CD4-positive, alpha-beta memory T cell (primary cell): Measurements from ENCODE around the gene ZNF138. TPM values are rescaled to one million over a fixed set of nuclear protein-coding genes. Genes with fewer than 3 reads are reported as not detected.
"Not testable (repeated sequence)": the region's sequence is repeated elsewhere in the genome, so short reads cannot be mapped to it uniquely, and the experiment has no call there.

Experiments used
- CTCF ChIA-PET: fragments of 350-600 bp; sonication (Branson Sonifier 250); formaldehyde crosslinking; loops from one replicate; lab custom pipeline; 2021; ENCODE audit warnings: inconsistent platforms; ENCODE audit not compliant: partially characterized antibody; lab: Charles Lee
- POLR2A ChIA-PET: fragments of 350-600 bp; sonication (Branson Sonifier 250); formaldehyde crosslinking; loops from one replicate; lab custom pipeline; 2021; ENCODE audit not compliant: partially characterized antibody; lab: Charles Lee
- DNase-seq, 5 donors: peaks; one replicate each; pipeline versions ENCODE4 v3.0.0 to v3.0.0-alpha.2; 2020 to 2022; ENCODE audit warnings: mixed read lengths in 1 of 5
- H3K27ac ChIP-seq: one replicate; pipeline ENCODE4 v1.7.0; 2013; ENCODE audit warnings: low read depth, low read length
- H3K27me3 ChIP-seq: 2 replicates; pipeline ENCODE4 v1.7.0; 2013; ENCODE audit warnings: mild to moderate bottlenecking, low read length, moderate library complexity; ENCODE audit not compliant: insufficient read depth
- H3K36me3 ChIP-seq: 2 replicates; pipeline ENCODE4 v1.7.0; 2013; ENCODE audit warnings: mild to moderate bottlenecking, low read length, moderate library complexity; ENCODE audit not compliant: insufficient read depth
- H3K4me1 ChIP-seq: 2 replicates; pipeline ENCODE4 v1.7.0; 2013; ENCODE audit warnings: mild to moderate bottlenecking, low read length, moderate library complexity; ENCODE audit not compliant: insufficient read depth
- H3K4me3 ChIP-seq, 2 donors: one replicate each; pipeline ENCODE4 v1.7.0; 2013; ENCODE audit warnings: low read length in 2 of 2, mild to moderate bottlenecking in 1 of 2
- H3K9me3 ChIP-seq, 2 donors: one replicate each; pipeline ENCODE4 v1.7.0; 2013; ENCODE audit warnings: low read length in 2 of 2, control low read depth in 1 of 2; ENCODE audit not compliant: control insufficient read depth in 1 of 2
- H3K27ac Mint-ChIP-seq, 7 donors: one replicate each; pipeline ENCODE4 v1.8.0; 2020 to 2021; ENCODE audit warnings: mixed read lengths in 7 of 7, mild to moderate bottlenecking in 6 of 7, inconsistent platforms in 3 of 7, moderate library complexity in 3 of 7
- H3K27me3 Mint-ChIP-seq, 2 donors: one replicate each; pipeline ENCODE4 v1.8.0; 2020 to 2021; ENCODE audit warnings: mixed read lengths in 2 of 2
- H3K36me3 Mint-ChIP-seq, 2 donors: one replicate each; pipeline ENCODE4 v1.8.0; 2020 to 2021; ENCODE audit warnings: mixed read lengths in 2 of 2, inconsistent platforms in 1 of 2, mild to moderate bottlenecking in 1 of 2
- H3K4me1 Mint-ChIP-seq, 4 donors: one replicate each; pipeline ENCODE4 v1.8.0; 2020 to 2021; ENCODE audit warnings: mixed read lengths in 4 of 4, mild to moderate bottlenecking in 1 of 4
- H3K4me3 Mint-ChIP-seq, 8 donors: one replicate each; pipeline ENCODE4 v1.8.0; 2020 to 2021; ENCODE audit warnings: mixed read lengths in 8 of 8, mild to moderate bottlenecking in 7 of 8, moderate library complexity in 6 of 8, inconsistent platforms in 3 of 8
- H3K9me3 Mint-ChIP-seq, 8 donors: one replicate each; pipeline ENCODE4 v1.8.0; 2020 to 2021; ENCODE audit warnings: mixed read lengths in 8 of 8, mild to moderate bottlenecking in 5 of 8, inconsistent platforms in 3 of 8, moderate library complexity in 1 of 8
- intact Hi-C: fragments of 100-400 bp; cut with micrococcal nuclease; formaldehyde crosslinking; loops from one replicate; pipeline ENCODE4 v1.15.1; 2023
- polyA plus RNA-seq, 2 donors: library from polyadenylated mRNA; unstranded; fragments of 300-500 nt; fragmentation: Illumina TruSeq; gene quantifications; one replicate each; pipeline ENCODE4 v1.2.3, GENCODE V29; 2021
- total RNA-seq, 2 experiments: library from RNA; stranded (reverse); gene quantifications; one replicate each; pipeline ENCODE4 v1.2.3, GENCODE V29; 2021

ZNF138 gene
- total and polyA plus RNA-seq, 4 experiments from 2014 or later = 12.1 to 15.3 (median 13.9) TPM

- H3K27me3 ChIP-seq, H3K9me3 ChIP-seq, intact Hi-C loops, H3K27ac Mint-ChIP-seq, H3K27ac ChIP-seq, POLR2A ChIA-PET, H3K4me1 Mint-ChIP-seq, H3K27me3 Mint-ChIP-seq, CTCF ChIA-PET, DNase-seq, H3K4me3 ChIP-seq, H3K4me1 ChIP-seq, H3K4me3 Mint-ChIP-seq, H3K36me3 ChIP-seq: not testable (repeated sequence)
- Mint-ChIP-seq H3K36me3 (peaks cover 20 to 33% of the 10 kb centered on the region in 2 donors), H3K9me3 (peaks cover 0 to 60% (median 46%) of the 10 kb centered on the region in 8 donors)
Measured at GRCh38 chr7:64835856-64836255, 41.6 kb downstream of the ZNF138 start.

- peaks cover 0 to 11% of the 10 kb centered on the region in 2 donors for H3K36me3 Mint-ChIP-seq
Measured at GRCh38 chr7:64838051-64838450, 43.8 kb downstream of the ZNF138 start.

GRCh38 chr7:64838691-64839090 is 44.5 kb downstream of the ZNF138 start:
- CTCF ChIA-PET = no interaction called here
- peaks cover 0 to 47% (median 23%) of the 10 kb centered on the region in 8 donors for H3K9me3 Mint-ChIP-seq

More at GRCh38 chr7:64838051-64838450, 43.8 kb downstream of the ZNF138 start:
- POLR2A ChIA-PET, H3K27ac Mint-ChIP-seq, H3K27ac ChIP-seq, H3K4me3 Mint-ChIP-seq, intact Hi-C loops, H3K4me1 Mint-ChIP-seq, H3K4me1 ChIP-seq, CTCF ChIA-PET, H3K27me3 ChIP-seq, H3K9me3 ChIP-seq, DNase-seq, H3K4me3 ChIP-seq, H3K27me3 Mint-ChIP-seq, H3K36me3 ChIP-seq: not testable (repeated sequence)
- H3K9me3 Mint-ChIP-seq = peaks cover 0 to 49% (median 26%) of the 10 kb centered on the region in 8 donors

GRCh38 chr7:64839910-64840309 is 45.7 kb downstream of the ZNF138 start:
- Histone ChIP-seq H3K4me3 (no peak overlapping the region), H3K27me3 (no peaks in the 10 kb centered on the region), H3K27ac (no peak overlapping the region), H3K36me3 (no peaks in the 10 kb centered on the region), H3K4me1 (no peaks in the 10 kb centered on the region), H3K9me3 (no peaks in the 10 kb centered on the region)
- H3K9me3 Mint-ChIP-seq = peaks cover 0 to 41% (median 15%) of the 10 kb centered on the region in 8 donors
- intact Hi-C loops = no loop called here
- CTCF ChIA-PET = no interaction called here
- H3K4me3 Mint-ChIP-seq = no peak overlapping the region
- H3K36me3 Mint-ChIP-seq = peaks cover 0 to 11% of the 10 kb centered on the region in 2 donors
- H3K27ac Mint-ChIP-seq = no peak overlapping the region
- POLR2A ChIA-PET = no interaction called here
- H3K27me3 Mint-ChIP-seq = no peaks in the 10 kb centered on the region
- no peak for DNase-seq
- peaks cover 0 to under 1% (median 0%) of the 10 kb centered on the region in 4 donors for H3K4me1 Mint-ChIP-seq

More at GRCh38 chr7:64838691-64839090, 44.5 kb downstream of the ZNF138 start:
- H3K36me3 ChIP-seq = no peaks in the 10 kb centered on the region
- no peak overlapping the region for H3K27ac Mint-ChIP-seq
- no peaks in the 10 kb centered on the region for H3K4me1 ChIP-seq
- H3K4me1 Mint-ChIP-seq = no peaks in the 10 kb centered on the region
- H3K4me3 ChIP-seq = no peak overlapping the region
- H3K27ac ChIP-seq = no peak overlapping the region
- intact Hi-C loops = no loop called here
- peak overlapping the region in 1 of 8 donors; percentile 10 for H3K4me3 Mint-ChIP-seq
- H3K9me3 ChIP-seq = peaks cover 0 to 2% of the 10 kb centered on the region in 2 donors
- H3K36me3 Mint-ChIP-seq = peaks cover 0 to 10% of the 10 kb centered on the region in 2 donors
- H3K27me3 Mint-ChIP-seq = no peaks in the 10 kb centered on the region
- no peaks in the 10 kb centered on the region for H3K27me3 ChIP-seq
- POLR2A ChIA-PET = no interaction called here
- DNase-seq = no peak

GRCh38 chr7:64849250-64849923 is 55.2 kb downstream of the ZNF138 start:
- intact Hi-C loops = no loop called here

GRCh38 chr7:64849924-64850499 is 55.8 kb downstream of the ZNF138 start:
- ChIA-PET POLR2A (no interaction called here), CTCF (no interaction called here)
- Mint-ChIP-seq H3K27me3 (no peaks in the 10 kb centered on the region), H3K36me3 (peaks cover 3 to 10% of the 10 kb centered on the region in 2 donors), H3K9me3 (peaks cover 2 to 39% (median 10%) of the 10 kb centered on the region in 8 donors), H3K27ac (no peak overlapping the region), H3K4me3 (no peak overlapping the region), H3K4me1 (peaks cover 0 to under 1% (median 0%) of the 10 kb centered on the region in 4 donors)
- no peak for DNase-seq
- no peaks in the 10 kb centered on the region for H3K9me3 ChIP-seq
- H3K27ac ChIP-seq = no peak overlapping the region
- H3K4me1 ChIP-seq = no peaks in the 10 kb centered on the region
- H3K4me3 ChIP-seq = no peak overlapping the region
- intact Hi-C loops = no loop called here
- no peaks in the 10 kb centered on the region for H3K27me3 ChIP-seq
- H3K36me3 ChIP-seq = no peaks in the 10 kb centered on the region

More at GRCh38 chr7:64849250-64849923, 55.2 kb downstream of the ZNF138 start:
- H3K4me3 Mint-ChIP-seq = no peak overlapping the region
- ChIA-PET CTCF (no interaction called here), POLR2A (no interaction called here)
- no peaks in the 10 kb centered on the region for H3K4me1 ChIP-seq
- peaks cover 2 to 39% (median 11%) of the 10 kb centered on the region in 8 donors for H3K9me3 Mint-ChIP-seq
- no peak overlapping the region for H3K4me3 ChIP-seq
- no peaks in the 10 kb centered on the region for H3K27me3 ChIP-seq
- no peak for DNase-seq
- no peak overlapping the region for H3K27ac Mint-ChIP-seq
- no peak overlapping the region for H3K27ac ChIP-seq
- H3K27me3 Mint-ChIP-seq = no peaks in the 10 kb centered on the region
- peaks cover 3 to 12% of the 10 kb centered on the region in 2 donors for H3K36me3 Mint-ChIP-seq
- H3K36me3 ChIP-seq = no peaks in the 10 kb centered on the region
- H3K9me3 ChIP-seq = no peaks in the 10 kb centered on the region
- peaks cover 0 to 1% (median 0%) of the 10 kb centered on the region in 4 donors for H3K4me1 Mint-ChIP-seq

GRCh38 chr7:64853679-64854078 is 59.5 kb downstream of the ZNF138 start:
- intact Hi-C loops = no loop called here
- H3K4me3 ChIP-seq = no peak overlapping the region
- H3K9me3 ChIP-seq = no peaks in the 10 kb centered on the region
- no peaks in the 10 kb centered on the region for H3K4me1 ChIP-seq
- Mint-ChIP-seq H3K36me3 (peaks cover 0 to 9% of the 10 kb centered on the region in 2 donors), H3K4me3 (no peak overlapping the region), H3K27me3 (no peaks in the 10 kb centered on the region), H3K9me3 (peaks cover 0 to 9% (median 0%) of the 10 kb centered on the region in 8 donors), H3K4me1 (no peaks in the 10 kb centered on the region), H3K27ac (no peak overlapping the region)
- no peak for DNase-seq
- H3K27ac ChIP-seq = no peak overlapping the region
- ChIA-PET CTCF (no interaction called here), POLR2A (no interaction called here)
- no peaks in the 10 kb centered on the region for H3K27me3 ChIP-seq
- no peaks in the 10 kb centered on the region for H3K36me3 ChIP-seq
